HepG2 (cell line): ENCODE results near the gene EMC1.

Experiments
- BHLHE40 ChIP-seq: IDR thresholded peaks from 2 replicates; pipeline ENCODE4 v1.6.1; 2011; ENCODE audit warnings: low read length, improper control_type of control experiment
- SRF ChIP-seq: IDR thresholded peaks from 2 replicates; pipeline ENCODE4 v1.6.1; 2011; ENCODE audit warnings: mild to moderate bottlenecking, low read depth, low read length, moderate library complexity

DNA sequence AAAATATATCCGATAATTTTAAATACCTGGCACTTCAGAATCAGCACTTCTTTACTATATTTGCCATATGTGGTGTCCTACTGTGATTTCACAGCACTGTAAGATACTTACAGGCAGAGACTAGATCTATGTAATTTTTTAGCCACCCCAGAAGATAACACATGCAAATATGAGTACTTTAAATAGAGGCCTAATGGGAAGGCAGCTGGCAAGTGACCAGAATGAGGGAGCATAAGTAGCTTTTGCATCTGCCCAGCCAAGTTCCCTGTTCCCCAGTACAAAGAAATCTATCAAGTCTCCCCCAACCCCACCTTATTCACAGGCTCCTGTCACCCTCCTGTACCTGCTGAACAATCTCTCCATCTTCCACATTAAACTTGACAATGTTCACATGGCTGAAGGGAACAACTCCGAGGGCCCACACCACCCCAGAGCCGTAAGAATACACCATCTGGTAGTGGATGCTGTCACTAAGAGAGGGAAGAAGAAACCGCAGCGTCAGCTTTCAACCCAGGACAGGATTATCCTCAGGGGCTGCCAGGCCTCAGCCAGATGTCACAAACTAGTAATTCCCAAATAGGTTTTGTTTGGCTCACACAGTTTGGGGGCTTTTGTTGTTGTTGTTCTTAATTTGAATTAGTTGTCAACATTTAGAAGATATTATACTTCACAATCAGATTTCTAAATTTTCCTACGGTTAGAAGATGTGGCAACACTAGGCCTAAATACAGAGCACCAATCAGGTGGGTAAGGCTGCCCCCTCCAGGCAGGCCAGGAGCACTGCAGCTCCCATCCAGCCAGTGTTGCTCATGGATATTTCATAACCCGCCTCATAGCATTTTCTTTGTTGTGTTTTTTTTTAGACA, 10.4 kb downstream of the EMC1 start:
- TF ChIP-seq SRF (no peak), BHLHE40 (no peak)
